ENCODE measurements around the gene SLC24A4.

Gene SLC24A4

GRCh38 chr14:92484132-92484823 lies 161.3 kb downstream of the SLC24A4 start:
- DNase-seq, result no peak

GRCh38 chr14:92486881-92487280 lies 163.9 kb downstream of the SLC24A4 start:
- no peak for DNase-seq

GRCh38 chr14:92487513-92488133 lies 164.7 kb downstream of the SLC24A4 start:
- no peak for DNase-seq

- DNase-seq, result no peak
Observed at GRCh38 chr14:92489394-92490238, 166.7 kb downstream of the SLC24A4 start.

- DNase-seq, result no peak
Observed at GRCh38 chr14:92490239-92490959, 167.4 kb downstream of the SLC24A4 start.

GRCh38 chr14:92491782-92492181 lies 168.8 kb downstream of the SLC24A4 start:
- no peak for DNase-seq

GRCh38 chr14:92492258-92492657 lies 169.3 kb downstream of the SLC24A4 start:
- DNase-seq, result no peak

- no peak for DNase-seq
Observed at GRCh38 chr14:92493024-92493423, 170.1 kb downstream of the SLC24A4 start.

GRCh38 chr14:92493492-92493891 lies 170.5 kb downstream of the SLC24A4 start:
- DNase-seq, result no peak

GRCh38 chr14:92494512-92494911 lies 171.5 kb downstream of the SLC24A4 start:
- no peak for DNase-seq

GRCh38 chr14:92495027-92495426 lies 172.1 kb downstream of the SLC24A4 start:
- no peak for DNase-seq

- no peak for DNase-seq
Observed at GRCh38 chr14:92496191-92496857, 173.4 kb downstream of the SLC24A4 start.

GRCh38 chr14:92497391-92497790 lies 174.4 kb downstream of the SLC24A4 start:
- DNase-seq, result no peak

GRCh38 chr14:92499234-92499633 lies 176.3 kb downstream of the SLC24A4 start:
- no peak for DNase-seq

GRCh38 chr14:92500491-92500941 lies 177.6 kb downstream of the SLC24A4 start:
- no peak for DNase-seq

GRCh38 chr14:92501891-92502351 lies 179.0 kb downstream of the SLC24A4 start:
- no peak for DNase-seq

- DNase-seq, result no peak
Observed at GRCh38 chr14:92502541-92503286, 179.7 kb downstream of the SLC24A4 start.

GRCh38 chr14:92503756-92504491 lies 181.0 kb downstream of the SLC24A4 start:
- no peak for DNase-seq

GRCh38 chr14:92505826-92506225 lies 182.9 kb downstream of the SLC24A4 start:
- DNase-seq, result no peak

- DNase-seq, result no peak
Observed at GRCh38 chr14:92506231-92506630, 183.3 kb downstream of the SLC24A4 start.
